HG03460 (cell line): ENCODE data around the gene FARS2.

Experiments used
- ATAC-seq: cut with Tn5 transposase; IDR thresholded peaks from one replicate; pipeline ENCODE4 v1.9.1; 2021; ENCODE audit not compliant: unreplicated experiment

The FARS2 gene

DNA sequence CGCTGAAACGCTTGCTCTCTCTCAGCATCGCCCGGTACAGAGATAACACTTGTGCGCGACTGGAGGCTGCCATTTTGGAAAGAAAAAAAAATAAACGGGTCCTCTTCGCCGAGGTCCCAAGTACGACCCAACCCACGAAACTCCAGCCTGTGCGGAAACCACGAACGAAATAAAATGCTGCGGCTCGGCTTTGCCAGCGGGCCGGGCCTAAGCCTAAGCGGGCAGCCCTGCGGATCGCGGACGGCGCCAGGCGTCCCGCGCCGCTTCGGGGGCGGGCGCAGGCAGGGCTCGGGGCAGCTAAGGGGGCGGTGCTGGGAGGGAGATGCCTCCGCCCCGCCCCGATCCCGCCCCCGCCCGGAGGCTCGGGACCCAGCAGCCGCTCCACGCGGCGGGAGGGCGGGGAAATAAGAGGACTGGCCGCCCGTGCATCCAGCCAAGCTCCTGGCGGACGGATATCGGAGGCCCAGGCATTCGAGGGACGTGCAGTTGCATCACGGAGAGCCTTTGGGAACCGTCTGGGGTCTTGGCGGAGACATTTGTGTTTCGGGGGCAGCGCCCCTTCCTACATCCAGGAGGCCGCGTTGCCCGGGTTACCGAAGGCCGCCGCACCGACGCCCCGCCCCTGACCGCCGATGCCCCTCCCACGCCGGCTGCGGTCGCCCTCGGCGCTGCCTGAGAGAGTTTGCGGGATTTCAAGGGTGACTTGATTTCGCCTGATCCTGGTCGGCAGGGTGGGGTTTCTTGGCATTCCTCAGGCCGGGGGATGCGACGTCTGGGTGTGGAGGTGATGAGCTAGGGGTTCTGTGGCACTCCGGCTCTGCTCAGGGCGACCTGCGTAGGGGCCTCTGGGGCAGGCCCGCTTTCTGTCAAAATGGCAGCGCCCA is at the start of gene FARS2, which contains the start of gene LYRM4:
TSS of gene FARS2 (plus strand) at position 853 of the 884 bp plus-strand sequence.
TSS of gene LYRM4 (minus strand) at position 290 of the 884 bp plus-strand sequence. CDS start at position 73, 217 bp downstream.
- peak; percentile 73 for ATAC-seq

DNA sequence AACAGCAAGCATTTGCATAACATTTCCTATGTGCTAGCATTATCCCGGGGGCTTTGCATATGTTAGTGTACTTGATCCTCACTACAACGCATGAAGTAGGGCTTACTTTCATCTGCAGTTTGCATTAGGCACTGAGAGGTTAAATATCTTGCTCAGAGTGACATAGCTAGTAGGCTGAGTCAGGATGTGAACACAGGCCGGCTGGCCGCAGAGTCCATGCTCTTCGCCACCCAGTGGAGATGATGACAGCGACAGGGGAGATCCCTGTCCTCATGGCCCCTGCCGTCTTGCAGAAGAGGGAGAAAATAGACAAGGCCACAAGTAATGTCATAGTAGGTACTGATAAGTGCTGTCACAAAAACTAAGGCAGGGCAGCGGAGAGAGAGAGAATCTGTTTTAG is 47.5 kb upstream of the FARS2 start:
- no peak for ATAC-seq

- ATAC-seq = no peak
These were observed 46.7 kb upstream of the FARS2 start for GRCh38 chr6:5214570-5215052.

GRCh38 chr6:5215159-5215558 is 46.2 kb upstream of the FARS2 start:
- ATAC-seq = no peak

DNA sequence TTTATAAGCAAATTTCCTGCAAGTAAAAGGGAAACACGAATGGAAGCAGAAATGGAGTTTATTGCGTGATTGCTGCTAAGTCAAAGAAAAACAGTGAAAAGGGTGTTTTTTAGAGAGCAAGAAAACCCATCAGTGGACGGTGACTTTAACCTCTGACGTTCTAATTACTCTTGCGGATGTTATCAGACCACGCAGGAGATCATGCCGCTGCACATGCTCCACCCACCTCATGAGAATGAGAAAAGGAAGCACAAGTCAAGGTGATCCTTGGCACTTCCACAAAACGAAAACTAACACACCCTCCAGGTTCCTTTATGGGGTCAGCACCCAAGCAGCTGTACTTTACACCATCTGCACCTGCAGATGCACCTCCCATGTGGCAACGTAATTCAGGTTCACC is 45.5 kb upstream of the FARS2 start:
- ATAC-seq = no peak

DNA sequence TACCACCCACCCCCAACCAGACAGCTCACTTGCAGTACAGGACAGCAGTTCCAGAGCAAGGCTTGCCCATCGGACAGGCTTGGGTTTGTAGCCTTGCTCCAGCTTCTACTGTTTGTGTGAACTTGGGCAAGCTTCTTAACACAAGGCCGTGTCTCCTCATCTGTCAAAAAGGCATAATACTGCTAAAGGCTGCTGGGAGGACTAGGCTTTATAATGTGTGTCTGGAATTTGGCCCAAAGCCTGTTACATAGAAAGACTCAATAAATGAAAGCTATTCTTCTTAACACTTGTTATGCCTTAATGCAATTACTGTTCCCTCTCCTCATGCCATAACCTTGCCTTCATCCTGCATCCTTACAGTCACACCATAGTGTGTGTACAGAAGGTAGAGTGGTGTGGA is 44.0 kb upstream of the FARS2 start:
- ATAC-seq = no peak

- ATAC-seq = no peak
These were observed 42.2 kb upstream of the FARS2 start for GRCh38 chr6:5219011-5219691.

DNA sequence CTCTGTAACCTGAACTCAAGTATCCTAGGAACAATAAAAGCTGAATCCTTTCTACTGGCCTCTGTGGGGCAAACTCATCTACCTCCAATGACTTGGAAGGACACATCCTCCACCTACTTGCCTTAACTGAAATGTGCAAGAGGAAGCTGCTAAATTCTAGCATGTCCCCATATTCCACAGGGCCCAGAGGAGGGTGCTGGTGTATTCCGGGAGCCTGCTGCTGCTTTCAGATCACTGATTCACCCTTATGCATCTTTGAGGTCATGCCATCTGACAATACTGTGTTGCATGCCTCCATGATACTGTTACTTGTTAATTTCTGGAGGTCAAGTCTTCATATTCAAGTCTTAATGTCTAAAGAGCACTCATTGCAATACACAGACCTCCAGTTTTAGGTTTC is 40.9 kb upstream of the FARS2 start:
- no peak for ATAC-seq

DNA sequence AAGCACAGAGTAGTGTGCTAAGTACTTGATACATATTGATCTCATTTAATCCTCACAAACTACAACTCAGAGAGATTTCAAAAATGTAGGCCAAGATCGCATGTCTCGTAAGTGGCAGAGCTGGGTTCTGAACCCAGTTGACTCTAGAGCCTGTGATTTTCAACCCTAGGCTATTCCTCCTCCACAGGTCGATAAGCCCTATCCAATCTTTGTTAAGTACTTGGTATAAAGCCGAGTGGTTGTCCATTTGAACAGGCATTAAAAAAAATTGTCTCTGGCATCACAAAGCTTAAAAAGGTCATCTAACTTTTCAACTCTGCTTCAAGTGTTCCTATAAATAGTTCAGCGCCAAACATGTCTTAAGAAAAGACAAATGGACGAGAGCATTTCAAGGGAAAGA is 38.0 kb upstream of the FARS2 start:
- ATAC-seq = no peak

DNA sequence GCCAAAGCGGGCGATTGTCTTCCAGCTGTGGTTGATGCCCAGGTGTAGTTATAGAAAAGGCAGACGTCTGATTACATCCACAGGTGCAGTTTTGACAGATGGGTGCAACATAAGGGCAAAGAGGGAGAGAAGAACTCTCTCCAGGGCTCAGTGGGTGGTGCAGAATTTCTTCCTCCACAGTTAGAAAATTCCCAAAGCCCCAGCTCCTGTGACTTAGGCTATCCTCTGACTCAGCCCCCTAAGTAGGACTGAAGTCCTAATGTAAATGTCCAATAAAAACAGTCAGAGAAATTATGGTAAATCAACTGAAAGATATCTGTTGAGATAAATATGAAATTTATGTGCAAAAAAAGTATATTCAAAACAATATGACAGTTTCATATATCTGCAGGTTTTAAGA is 32.0 kb upstream of the FARS2 start:
- ATAC-seq = no peak

DNA sequence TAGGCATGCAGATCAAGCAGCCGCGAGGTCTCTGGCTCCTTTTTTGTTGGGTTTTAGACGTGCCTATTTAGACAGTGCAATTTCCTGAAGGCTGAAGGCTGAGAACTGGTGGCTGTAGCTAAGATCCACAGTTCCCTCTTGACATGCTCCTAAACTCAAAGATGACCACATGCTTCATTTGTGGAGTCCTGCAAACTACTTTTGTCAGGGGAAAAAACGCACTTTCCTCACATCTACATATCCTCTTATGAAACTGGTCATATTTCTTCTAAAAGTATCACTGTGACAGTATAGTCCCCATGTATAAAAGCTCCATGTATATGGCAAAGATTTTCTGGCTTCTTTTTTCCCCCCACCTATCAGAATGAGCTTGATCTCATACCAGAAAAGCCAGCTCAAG is 31.2 kb upstream of the FARS2 start:
- no peak for ATAC-seq

GRCh38 chr6:5231289-5231688 is 30.0 kb upstream of the FARS2 start:
- no peak for ATAC-seq

- ATAC-seq = no peak
These were observed 26.4 kb upstream of the FARS2 start for GRCh38 chr6:5234874-5235273.

DNA sequence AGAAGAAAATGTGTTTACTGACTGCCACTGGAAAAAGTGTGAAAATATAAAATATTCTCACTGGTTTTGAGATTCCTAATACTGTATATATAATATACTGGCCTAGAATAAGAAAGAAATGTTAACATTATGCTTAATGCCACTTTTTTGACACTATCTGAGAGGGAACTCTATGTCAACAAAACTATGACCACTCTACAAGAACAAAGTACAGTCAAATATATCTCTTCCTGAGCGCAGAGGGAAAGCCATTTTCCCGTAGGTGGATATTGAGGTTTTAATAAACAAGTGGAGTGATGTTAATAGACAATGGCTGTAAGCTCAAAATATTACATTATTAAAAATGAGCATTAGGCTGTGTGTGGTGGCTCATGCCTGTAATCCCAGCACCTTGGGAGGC is 25.5 kb upstream of the FARS2 start:
- ATAC-seq = no peak

DNA sequence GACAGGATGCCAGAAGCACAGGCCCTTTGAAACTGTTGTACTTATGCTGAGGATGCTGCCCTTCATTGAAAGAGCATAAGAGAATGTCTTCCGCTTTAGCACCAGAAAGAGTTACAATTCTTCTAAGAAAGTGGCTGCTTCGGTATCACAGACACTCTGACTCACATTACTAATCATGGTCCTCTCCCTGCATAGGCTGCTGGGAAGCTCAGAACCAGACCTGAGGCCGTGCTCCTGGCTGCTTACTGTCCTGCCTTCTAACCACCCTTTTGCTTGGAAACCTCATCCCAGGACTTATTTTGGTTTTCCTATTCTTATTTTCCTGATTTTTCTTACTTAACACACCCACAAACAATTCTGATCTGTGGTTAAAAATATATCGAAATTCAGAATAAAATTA is 23.5 kb upstream of the FARS2 start:
- ATAC-seq = no peak

- ATAC-seq = no peak
These were observed 23.0 kb upstream of the FARS2 start for GRCh38 chr6:5238336-5238735.

DNA sequence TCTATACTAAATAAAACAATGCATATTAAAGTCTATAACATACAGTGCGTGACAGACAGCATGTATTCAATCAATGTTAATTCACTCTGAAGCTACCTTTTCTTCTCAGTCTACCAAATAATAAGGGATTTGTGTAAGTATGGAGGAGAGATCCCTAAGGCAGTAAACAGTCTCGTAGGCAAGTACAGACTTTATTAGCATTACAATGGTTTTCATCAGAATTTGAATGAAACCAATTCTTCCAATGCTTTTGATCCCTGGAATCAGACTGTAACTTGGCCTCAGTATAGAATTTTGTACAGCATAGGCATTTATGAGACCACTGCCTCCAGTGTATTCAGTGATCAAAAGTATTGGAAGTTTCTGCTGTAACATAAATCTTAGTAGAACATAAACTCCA is 20.1 kb upstream of the FARS2 start:
- ATAC-seq = no peak

- no peak for ATAC-seq
These were observed 18.2 kb upstream of the FARS2 start for GRCh38 chr6:5243069-5243468.

DNA sequence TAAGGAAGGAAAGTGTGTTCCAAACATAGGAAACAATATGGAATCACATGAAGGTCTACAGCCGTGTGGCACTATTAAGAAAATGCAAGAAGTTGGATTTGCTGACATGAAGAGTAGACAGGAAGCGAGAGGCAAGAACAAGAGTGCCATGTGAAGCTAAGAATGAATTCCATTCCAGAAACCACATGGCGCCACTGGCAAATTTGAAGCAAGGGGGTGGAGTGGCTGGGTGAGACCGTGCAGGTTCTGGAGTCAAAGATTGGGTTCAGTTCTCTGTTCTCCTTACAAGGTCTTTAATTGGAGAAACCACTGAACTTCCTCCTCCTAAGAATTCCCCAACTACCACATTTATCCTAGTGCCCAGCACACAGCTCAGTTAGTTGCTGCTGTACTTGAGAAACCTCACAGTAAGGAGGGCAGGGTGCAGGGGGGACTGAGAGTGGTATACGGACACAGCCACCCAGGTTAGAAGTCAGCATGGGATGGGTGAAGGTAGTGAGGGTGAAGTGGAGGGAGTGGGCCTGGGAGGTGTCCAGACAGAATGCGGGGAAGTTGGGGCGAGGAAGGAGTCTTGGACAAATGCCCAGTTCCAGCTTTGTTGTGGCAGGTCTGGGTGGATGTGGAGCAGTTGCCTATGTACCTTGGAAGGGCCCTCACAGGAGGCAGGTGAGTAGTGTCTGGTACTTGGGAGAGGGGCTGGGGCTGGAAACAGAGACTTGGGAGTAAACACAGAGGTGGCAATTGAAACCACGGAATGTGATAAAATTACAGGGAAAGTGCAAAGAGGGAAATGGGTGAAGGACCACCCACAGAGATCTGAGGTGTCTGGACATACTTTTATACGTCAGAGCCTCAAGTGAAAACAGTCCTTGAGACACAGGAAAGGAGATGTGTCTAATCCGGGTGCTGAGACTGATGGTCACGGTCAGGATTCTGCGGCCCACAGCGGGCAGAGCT is 14.9 kb upstream of the FARS2 start:
- no peak for ATAC-seq

GRCh38 chr6:5247201-5247600 is 14.1 kb upstream of the FARS2 start:
- ATAC-seq = no peak
